ENCODE measurements around the gene TCF7L1. TPM values are rescaled to one million over a fixed set of nuclear protein-coding genes. Genes with fewer than 3 reads are reported as not detected.
"Not testable (repeated sequence)": the region's sequence is repeated elsewhere in the genome, so short reads cannot be mapped to it uniquely, and the experiment has no call there.

Gene TCF7L1
- total RNA-seq, 1 experiment from 2014 or later = 30.4 TPM

DNA sequence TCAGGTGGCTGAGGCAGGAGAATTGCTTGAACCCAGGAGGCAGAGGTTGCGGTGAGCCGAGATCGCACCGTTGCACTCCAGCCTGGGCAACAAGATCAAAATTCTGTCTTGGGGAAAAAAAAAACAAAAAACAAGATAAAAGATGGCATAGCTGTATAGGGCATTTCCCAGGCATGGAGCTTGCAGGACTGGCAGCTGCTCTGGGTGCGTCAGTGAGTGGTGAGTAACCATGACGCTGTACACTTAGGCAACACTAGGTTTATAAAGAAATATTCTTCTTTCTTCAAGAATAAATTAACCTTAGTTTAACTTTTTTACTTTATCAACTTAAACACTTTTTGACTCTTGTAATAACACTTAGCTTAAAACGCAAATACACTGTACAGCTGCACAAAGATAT, 179.2 kb downstream of the TCF7L1 start:
- peaks cover 2% of the 10 kb centered on the region; the same call in 1 of the 2 replicates for H3K36me3 ChIP-seq (ENCODE audit: control insufficient read depth, insufficient read depth, low read length)
- in situ Hi-C loops (cut with HindIII; ENCODE audit: low pct_unique_long_range_greater_than_20kb, low sequenced_read_pairs) = no loop called here
- DNase-seq (ENCODE audit: low read depth, low spot score) (no peak), ATAC-seq (no peak)
- no peaks in the 10 kb centered on the region for H3K9me3 ChIP-seq (ENCODE audit: control insufficient read depth, insufficient read depth, low read depth, low read length)
- no peak overlapping the region for H3K4me3 ChIP-seq (ENCODE audit: low read depth in 2 of 2, low read length in 2 of 2)
- intact Hi-C loops (cut with micrococcal nuclease; ENCODE audit: unreplicated experiment) = no loop called here
- no TSS peak for BruUV-seq (replicated peaks)
- no peaks in the 10 kb centered on the region for H3K27me3 ChIP-seq (ENCODE audit: control insufficient read depth, insufficient read depth, low read length)
- no peak overlapping the region for H3K27ac ChIP-seq (ENCODE audit: low read length)
- ChIA-PET CTCF (interaction anchor here (0.7 kb wide), 1 partner anchor 43 kb away, joined by 4 read pairs; no protein-coding TSS in a partner anchor), POLR2A (interaction anchor here (0.7 kb wide), 2 partner anchors 14 to 133 kb away, joined by 3 read pairs; no protein-coding TSS in a partner anchor)
- TF ChIP-seq, protein P1, sequence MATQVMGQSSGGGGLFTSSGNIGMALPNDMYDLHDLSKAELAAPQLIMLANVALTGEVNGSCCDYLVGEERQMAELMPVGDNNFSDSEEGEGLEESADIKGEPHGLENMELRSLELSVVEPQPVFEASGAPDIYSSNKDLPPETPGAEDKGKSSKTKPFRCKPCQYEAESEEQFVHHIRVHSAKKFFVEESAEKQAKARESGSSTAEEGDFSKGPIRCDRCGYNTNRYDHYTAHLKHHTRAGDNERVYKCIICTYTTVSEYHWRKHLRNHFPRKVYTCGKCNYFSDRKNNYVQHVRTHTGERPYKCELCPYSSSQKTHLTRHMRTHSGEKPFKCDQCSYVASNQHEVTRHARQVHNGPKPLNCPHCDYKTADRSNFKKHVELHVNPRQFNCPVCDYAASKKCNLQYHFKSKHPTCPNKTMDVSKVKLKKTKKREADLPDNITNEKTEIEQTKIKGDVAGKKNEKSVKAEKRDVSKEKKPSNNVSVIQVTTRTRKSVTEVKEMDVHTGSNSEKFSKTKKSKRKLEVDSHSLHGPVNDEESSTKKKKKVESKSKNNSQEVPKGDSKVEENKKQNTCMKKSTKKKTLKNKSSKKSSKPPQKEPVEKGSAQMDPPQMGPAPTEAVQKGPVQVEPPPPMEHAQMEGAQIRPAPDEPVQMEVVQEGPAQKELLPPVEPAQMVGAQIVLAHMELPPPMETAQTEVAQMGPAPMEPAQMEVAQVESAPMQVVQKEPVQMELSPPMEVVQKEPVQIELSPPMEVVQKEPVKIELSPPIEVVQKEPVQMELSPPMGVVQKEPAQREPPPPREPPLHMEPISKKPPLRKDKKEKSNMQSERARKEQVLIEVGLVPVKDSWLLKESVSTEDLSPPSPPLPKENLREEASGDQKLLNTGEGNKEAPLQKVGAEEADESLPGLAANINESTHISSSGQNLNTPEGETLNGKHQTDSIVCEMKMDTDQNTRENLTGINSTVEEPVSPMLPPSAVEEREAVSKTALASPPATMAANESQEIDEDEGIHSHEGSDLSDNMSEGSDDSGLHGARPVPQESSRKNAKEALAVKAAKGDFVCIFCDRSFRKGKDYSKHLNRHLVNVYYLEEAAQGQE (IDR thresholded peaks at IDR 0.05; ENCODE audit: insufficient read depth in 1 of 2, low read depth in 2 of 2, low read length in 1 of 2) = no peak
- TF ChIP-seq TCF7L2 (IDR thresholded peaks at IDR 0.05; ENCODE audit: low read depth, low read length) = no peak
- no peak for TF ChIP-seq POLR2AphosphoS5 (IDR thresholded peaks at IDR 0.05; ENCODE audit: low read depth, low read length)
- TF ChIP-seq, protein P2, sequence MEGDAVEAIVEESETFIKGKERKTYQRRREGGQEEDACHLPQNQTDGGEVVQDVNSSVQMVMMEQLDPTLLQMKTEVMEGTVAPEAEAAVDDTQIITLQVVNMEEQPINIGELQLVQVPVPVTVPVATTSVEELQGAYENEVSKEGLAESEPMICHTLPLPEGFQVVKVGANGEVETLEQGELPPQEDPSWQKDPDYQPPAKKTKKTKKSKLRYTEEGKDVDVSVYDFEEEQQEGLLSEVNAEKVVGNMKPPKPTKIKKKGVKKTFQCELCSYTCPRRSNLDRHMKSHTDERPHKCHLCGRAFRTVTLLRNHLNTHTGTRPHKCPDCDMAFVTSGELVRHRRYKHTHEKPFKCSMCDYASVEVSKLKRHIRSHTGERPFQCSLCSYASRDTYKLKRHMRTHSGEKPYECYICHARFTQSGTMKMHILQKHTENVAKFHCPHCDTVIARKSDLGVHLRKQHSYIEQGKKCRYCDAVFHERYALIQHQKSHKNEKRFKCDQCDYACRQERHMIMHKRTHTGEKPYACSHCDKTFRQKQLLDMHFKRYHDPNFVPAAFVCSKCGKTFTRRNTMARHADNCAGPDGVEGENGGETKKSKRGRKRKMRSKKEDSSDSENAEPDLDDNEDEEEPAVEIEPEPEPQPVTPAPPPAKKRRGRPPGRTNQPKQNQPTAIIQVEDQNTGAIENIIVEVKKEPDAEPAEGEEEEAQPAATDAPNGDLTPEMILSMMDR (IDR thresholded peaks at IDR 0.05) = no peak
- TF ChIP-seq SIN3A (IDR thresholded peaks at IDR 0.05; ENCODE audit: borderline replicate concordance, insufficient read depth, low read depth, low read length) = no peak
- no peaks in the 10 kb centered on the region for H3K4me1 ChIP-seq (ENCODE audit: control insufficient read depth, insufficient read depth, low read length)

GRCh38 chr2:85314884-85315242, 181.7 kb downstream of the TCF7L1 start:
- Histone ChIP-seq H3K27me3 (ENCODE audit: control insufficient read depth, insufficient read depth, low read length) (no peaks in the 10 kb centered on the region), H3K4me1 (ENCODE audit: control insufficient read depth, insufficient read depth, low read length) (no peaks in the 10 kb centered on the region), H3K9me3 (ENCODE audit: control insufficient read depth, insufficient read depth, low read depth, low read length) (no peaks in the 10 kb centered on the region), H3K27ac (ENCODE audit: low read length) (no peak overlapping the region), H3K36me3 (ENCODE audit: control insufficient read depth, insufficient read depth, low read length) (peaks cover 4% of the 10 kb centered on the region; the same call in 1 of the 2 replicates), H3K4me3 (ENCODE audit: low read depth in 2 of 2, low read length in 2 of 2) (no peak overlapping the region)
- DNase-seq (ENCODE audit: low read depth, low spot score) = no peak
- ChIA-PET CTCF (no interaction called here), POLR2A (interaction anchor here (0.6 kb wide), 1 partner anchor 226 kb away, joined by 3 read pairs; no protein-coding TSS in a partner anchor)
- TF ChIP-seq, protein P1 (IDR thresholded peaks at IDR 0.05; ENCODE audit: insufficient read depth in 1 of 2, low read depth in 2 of 2, low read length in 1 of 2) = no peak
- TF ChIP-seq, protein P2 (IDR thresholded peaks at IDR 0.05) = no peak
- TF ChIP-seq POLR2AphosphoS5 (IDR thresholded peaks at IDR 0.05; ENCODE audit: low read depth, low read length) = no peak
- TF ChIP-seq TCF7L2 (IDR thresholded peaks at IDR 0.05; ENCODE audit: low read depth, low read length) = no peak
- no peak for TF ChIP-seq SIN3A (IDR thresholded peaks at IDR 0.05; ENCODE audit: borderline replicate concordance, insufficient read depth, low read depth, low read length)
- intact Hi-C loops (cut with micrococcal nuclease; ENCODE audit: unreplicated experiment) = no loop called here
- in situ Hi-C loops (cut with HindIII; ENCODE audit: low pct_unique_long_range_greater_than_20kb, low sequenced_read_pairs) = no loop called here
- BruUV-seq (replicated peaks) = no TSS peak
- peak; percentile 32 for ATAC-seq

DNA sequence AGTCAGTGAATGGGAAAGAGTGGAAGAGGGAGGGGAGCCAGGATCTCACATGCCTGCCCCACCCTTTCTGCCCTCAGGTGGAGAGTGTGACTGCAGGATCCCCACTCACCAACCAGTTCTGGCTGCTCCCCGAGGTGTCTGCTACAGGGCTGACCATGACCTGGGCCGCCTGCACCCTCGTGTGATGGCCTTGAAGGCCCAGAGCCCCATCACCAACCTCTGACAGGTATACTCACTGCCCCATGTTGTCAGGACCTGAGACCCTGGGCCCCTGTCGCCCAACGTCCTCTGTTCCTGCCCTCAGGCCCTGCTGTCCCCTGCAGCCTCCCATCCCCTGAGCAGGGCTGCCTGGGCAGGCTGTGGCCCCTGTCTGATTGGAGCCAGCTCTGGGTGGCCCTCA, 182.7 kb downstream of the TCF7L1 start:
- POLR2A ChIA-PET; intact Hi-C loops (cut with micrococcal nuclease; ENCODE audit: unreplicated experiment); H3K27me3 ChIP-seq (ENCODE audit: control insufficient read depth, insufficient read depth, low read length); H3K36me3 ChIP-seq (ENCODE audit: control insufficient read depth, insufficient read depth, low read length); H3K4me3 ChIP-seq (ENCODE audit: low read depth in 2 of 2, low read length in 2 of 2); BruUV-seq (replicated peaks); H3K9me3 ChIP-seq (ENCODE audit: control insufficient read depth, insufficient read depth, low read depth, low read length); ATAC-seq; CTCF ChIA-PET; H3K27ac ChIP-seq (ENCODE audit: low read length); H3K4me1 ChIP-seq (ENCODE audit: control insufficient read depth, insufficient read depth, low read length); in situ Hi-C loops (cut with HindIII; ENCODE audit: low pct_unique_long_range_greater_than_20kb, low sequenced_read_pairs); DNase-seq (ENCODE audit: low read depth, low spot score): not testable (repeated sequence)

All from Panc1 (cell line).